ENCODE data around the gene XYLB.

Gene XYLB

GRCh38 chr3:38368238-38368637 is 21.7 kb downstream of the XYLB start:
- no peak overlapping the region for H3K27ac ChIP-seq
- no peaks in the 10 kb centered on the region for H3K9me3 ChIP-seq
- H3K4me3 ChIP-seq (ENCODE audit: low read depth in 1 of 2, low read length in 1 of 2), result no peak overlapping the region
- TF ChIP-seq CTCF (IDR thresholded peaks at IDR 0.05), result no peak
- H3K4me1 ChIP-seq (ENCODE audit: control insufficient read depth in 1 of 2, insufficient read depth in 1 of 2, low read depth in 1 of 2, low read length in 1 of 2), result no peaks in the 10 kb centered on the region
- H3K27me3 ChIP-seq, result no peaks in the 10 kb centered on the region
- peaks cover 15% of the 10 kb centered on the region for H3K36me3 ChIP-seq

DNA sequence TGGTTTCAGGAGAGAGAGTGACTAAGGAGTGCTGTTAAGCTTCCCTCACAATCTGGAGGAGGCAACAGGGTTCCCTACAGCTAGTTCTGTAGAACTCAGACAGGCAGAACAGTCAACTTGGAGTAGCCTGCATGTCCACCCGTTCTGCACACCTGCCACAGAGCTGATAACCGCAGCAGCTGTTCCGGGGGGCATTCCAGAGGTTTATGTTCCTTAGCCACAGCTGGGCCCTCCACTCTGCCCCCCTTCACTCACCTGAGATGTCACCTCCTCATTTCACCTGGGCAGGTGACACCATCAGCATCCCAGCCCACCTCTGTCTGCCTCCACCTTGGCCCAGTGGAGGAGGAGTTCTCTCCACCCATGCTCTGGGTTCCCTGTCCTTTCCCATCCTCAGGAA is 22.6 kb downstream of the XYLB start:
- Histone ChIP-seq H3K27ac (no peak overlapping the region), H3K4me3 (ENCODE audit: low read depth in 1 of 2, low read length in 1 of 2) (no peak overlapping the region), H3K9me3 (no peaks in the 10 kb centered on the region), H3K36me3 (peaks cover 22% of the 10 kb centered on the region), H3K4me1 (ENCODE audit: control insufficient read depth in 1 of 2, insufficient read depth in 1 of 2, low read depth in 1 of 2, low read length in 1 of 2) (no peaks in the 10 kb centered on the region), H3K27me3 (no peaks in the 10 kb centered on the region)
- TF ChIP-seq CTCF (IDR thresholded peaks at IDR 0.05), result no peak

DNA sequence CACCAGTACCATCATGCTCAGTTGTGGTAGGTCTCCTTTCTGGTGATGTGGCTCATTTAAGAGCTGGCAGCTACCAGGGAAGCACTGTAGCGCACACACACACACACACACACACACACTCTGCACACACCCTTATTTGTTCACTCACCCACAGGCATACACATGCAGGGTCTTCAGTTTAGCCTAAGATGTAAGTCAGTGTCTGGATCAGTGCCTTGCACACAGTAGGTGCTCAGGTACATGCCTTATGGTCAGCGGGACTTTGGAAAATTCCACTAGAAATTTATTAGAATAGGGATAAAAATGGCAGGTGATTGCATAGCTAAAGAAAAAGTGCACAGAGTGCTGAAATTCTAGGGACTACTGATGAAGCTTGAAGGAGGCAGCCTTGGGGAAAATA is 23.6 kb downstream of the XYLB start:
- Histone ChIP-seq H3K4me3 (ENCODE audit: low read depth in 1 of 2, low read length in 1 of 2) (no peak overlapping the region), H3K9me3 (no peaks in the 10 kb centered on the region), H3K36me3 (peaks cover 21% of the 10 kb centered on the region), H3K4me1 (ENCODE audit: control insufficient read depth in 1 of 2, insufficient read depth in 1 of 2, low read depth in 1 of 2, low read length in 1 of 2) (no peaks in the 10 kb centered on the region), H3K27ac (no peak overlapping the region), H3K27me3 (no peaks in the 10 kb centered on the region)
- no peak for TF ChIP-seq CTCF (IDR thresholded peaks at IDR 0.05)

- peaks cover 15% of the 10 kb centered on the region for H3K36me3 ChIP-seq
Measured at GRCh38 chr3:38370861-38371260, 24.3 kb downstream of the XYLB start.

DNA sequence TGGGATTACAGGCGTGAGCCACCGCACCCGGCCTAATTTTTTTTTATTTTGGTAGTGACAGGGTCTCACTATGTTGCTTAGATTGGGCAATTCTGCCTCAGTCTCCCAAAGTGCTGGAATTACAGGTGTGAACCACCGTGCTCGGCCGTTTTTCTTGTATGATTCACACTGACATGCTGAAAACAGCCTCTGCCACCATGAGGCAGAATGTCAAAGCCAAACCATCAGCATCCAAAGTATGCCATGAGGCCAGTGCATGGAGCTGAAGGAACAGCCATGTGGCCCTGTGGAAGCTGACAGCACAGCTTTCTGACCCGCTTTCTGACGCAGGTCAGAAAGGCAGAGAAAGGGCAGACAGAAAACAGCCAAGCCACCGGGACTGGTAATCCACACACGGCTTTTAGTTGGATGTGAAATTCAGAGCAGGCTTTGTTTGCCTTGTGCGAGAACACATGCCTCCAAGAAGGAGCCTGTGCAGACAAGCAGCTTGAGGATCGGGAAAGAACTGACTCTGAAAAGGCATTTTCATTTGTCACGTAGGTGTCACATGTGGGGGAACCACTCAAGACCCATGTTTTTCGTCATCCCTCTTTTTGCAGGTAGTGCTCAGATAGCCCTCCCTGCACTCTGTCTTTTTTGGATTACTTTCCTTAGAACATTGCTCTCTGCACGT is 25.1 kb downstream of the XYLB start:
- Histone ChIP-seq H3K27me3 (no peaks in the 10 kb centered on the region), H3K36me3 (peaks cover 15% of the 10 kb centered on the region), H3K9me3 (no peaks in the 10 kb centered on the region), H3K4me1 (ENCODE audit: control insufficient read depth in 1 of 2, insufficient read depth in 1 of 2, low read depth in 1 of 2, low read length in 1 of 2) (no peaks in the 10 kb centered on the region), H3K27ac (no peak overlapping the region), H3K4me3 (ENCODE audit: low read depth in 1 of 2, low read length in 1 of 2) (no peak overlapping the region)
- no peak for TF ChIP-seq CTCF (IDR thresholded peaks at IDR 0.05)

More at GRCh38 chr3:38370861-38371260, 24.3 kb downstream of the XYLB start:
- TF ChIP-seq CTCF (IDR thresholded peaks at IDR 0.05), result no peak
- H3K4me1 ChIP-seq (ENCODE audit: control insufficient read depth in 1 of 2, insufficient read depth in 1 of 2, low read depth in 1 of 2, low read length in 1 of 2), result no peaks in the 10 kb centered on the region
- no peak overlapping the region for H3K4me3 ChIP-seq (ENCODE audit: low read depth in 1 of 2, low read length in 1 of 2)
- no peaks in the 10 kb centered on the region for H3K9me3 ChIP-seq
- H3K27me3 ChIP-seq, result no peaks in the 10 kb centered on the region
- H3K27ac ChIP-seq, result no peak overlapping the region

Measured in neutrophil (primary cell).